Prostate gland (tissue), 2 donors: ENCODE data around the gene VAMP4.

Source experiments
- POLR2AphosphoS5 ChIP-seq: sonication (generic); formaldehyde crosslinking; IDR thresholded peaks from one replicate; pipeline ENCODE4 v1.6.1; 2017; ENCODE audit warnings: antibody characterized with exemption
- TF ChIP-seq, protein P1 (sequence below), 4 experiments: fragments of 200-600 bp in 2 of 4; fragments of 450-650 bp in 2 of 4; sonication (generic) in 2 of 4; IDR thresholded peaks; 1 replicate in 3 of 4; 2 replicates in 1 of 4; pipeline ENCODE4 v1.5.1; 2016 to 2019; ENCODE audit warnings: antibody characterized with exemption in 4 of 4, mild to moderate bottlenecking in 2 of 4, moderate library complexity in 2 of 4

DNA sequence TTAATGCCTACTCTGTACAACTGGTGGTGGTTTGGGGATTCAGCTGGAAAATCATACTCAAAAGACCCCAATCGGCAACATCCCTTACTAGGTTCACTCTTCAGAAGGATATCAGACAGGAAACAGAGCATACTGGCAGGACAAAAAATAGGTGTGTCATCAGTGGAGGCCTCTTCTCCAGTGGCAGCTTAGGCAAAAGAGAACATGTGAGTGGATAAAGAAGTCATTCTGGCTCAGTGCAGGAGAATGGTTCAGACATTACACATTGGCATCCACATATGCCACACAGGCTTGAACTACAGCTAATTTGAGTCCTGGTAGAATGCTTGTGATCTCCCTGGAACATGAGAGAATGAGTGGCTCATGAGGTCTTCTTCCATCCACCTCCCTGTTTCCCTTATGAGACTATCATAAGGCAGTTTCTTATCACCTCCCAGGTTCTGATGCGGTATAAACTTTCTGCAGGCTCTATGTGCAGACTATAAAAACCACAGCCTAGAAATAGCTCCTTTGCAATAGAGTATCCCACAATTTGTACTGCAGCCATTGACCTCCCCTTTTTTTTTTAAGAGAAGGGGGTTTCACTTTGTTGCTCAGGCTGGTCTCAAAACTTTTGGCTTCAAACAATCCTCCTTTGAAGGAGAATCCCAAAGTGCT, 24.7 kb downstream of the VAMP4 start:
- TF ChIP-seq POLR2AphosphoS5, result no peak
- TF ChIP-seq, protein P1, sequence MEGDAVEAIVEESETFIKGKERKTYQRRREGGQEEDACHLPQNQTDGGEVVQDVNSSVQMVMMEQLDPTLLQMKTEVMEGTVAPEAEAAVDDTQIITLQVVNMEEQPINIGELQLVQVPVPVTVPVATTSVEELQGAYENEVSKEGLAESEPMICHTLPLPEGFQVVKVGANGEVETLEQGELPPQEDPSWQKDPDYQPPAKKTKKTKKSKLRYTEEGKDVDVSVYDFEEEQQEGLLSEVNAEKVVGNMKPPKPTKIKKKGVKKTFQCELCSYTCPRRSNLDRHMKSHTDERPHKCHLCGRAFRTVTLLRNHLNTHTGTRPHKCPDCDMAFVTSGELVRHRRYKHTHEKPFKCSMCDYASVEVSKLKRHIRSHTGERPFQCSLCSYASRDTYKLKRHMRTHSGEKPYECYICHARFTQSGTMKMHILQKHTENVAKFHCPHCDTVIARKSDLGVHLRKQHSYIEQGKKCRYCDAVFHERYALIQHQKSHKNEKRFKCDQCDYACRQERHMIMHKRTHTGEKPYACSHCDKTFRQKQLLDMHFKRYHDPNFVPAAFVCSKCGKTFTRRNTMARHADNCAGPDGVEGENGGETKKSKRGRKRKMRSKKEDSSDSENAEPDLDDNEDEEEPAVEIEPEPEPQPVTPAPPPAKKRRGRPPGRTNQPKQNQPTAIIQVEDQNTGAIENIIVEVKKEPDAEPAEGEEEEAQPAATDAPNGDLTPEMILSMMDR (IDR thresholded peaks at IDR 0.05), result no peak
